HCT116 (cell line): ENCODE data around the gene DEPDC1B. TPM values are rescaled to one million over a fixed set of nuclear protein-coding genes. Genes with fewer than 3 reads are reported as not detected.

Source experiments
- ATAC-seq: fragments of 200-7000 bp; cut with Tn5 transposase; 2 replicates; pipeline ENCODE4 v1.9.1; 2020; ENCODE audit warnings: mild to moderate bottlenecking, moderate library complexity
- BruUV-seq: library from RNA; stranded (reverse); fragments of 400-500 nt; replicated peaks from 2 replicates; lab custom pipeline; 2021; lab: Mats Ljungman, UMichigan
- CTCF ChIA-PET: fragments of 300-600 bp; sonication (Branson Sonifier 250); formaldehyde crosslinking; loops from one replicate; lab custom pipeline; 2021; ENCODE audit warnings: antibody characterized with exemption; lab: Charles Lee
- POLR2A ChIA-PET: fragments of 300-600, 350-600 bp; sonication (Branson Sonifier 250); formaldehyde crosslinking; loops from one replicate; lab custom pipeline; 2021; ENCODE audit warnings: antibody characterized with exemption; lab: Charles Lee
- RAD21 ChIA-PET, 2 experiments: fragments of 300-600 bp; sonication (Branson Sonifier 250); formaldehyde crosslinking; loops; one replicate each; lab custom pipeline; 2023; ENCODE audit warnings: low total read pairs in 2 of 2; ENCODE audit not compliant: uncharacterized antibody in 2 of 2, unreplicated experiment in 2 of 2, low non-redundant PET in 1 of 2; lab: Charles Lee
- DNase-seq: peaks from one replicate; pipeline ENCODE4 v3.0.0-alpha.2; 2010; ENCODE audit warnings: low read depth, low spot score
- H2AFZ ChIP-seq: fragments of 200-600 bp; shearing (Covaris generic), sonication (generic); 2 replicates; pipeline ENCODE4 v1.6.1; 2017; ENCODE audit warnings: low read depth, mixed run types, mixed read lengths, antibody characterized with exemption, low read length; ENCODE audit not compliant: poor library complexity, severe bottlenecking
- H3K27ac ChIP-seq: 2 replicates; pipeline ENCODE4 v1.5.1; 2012; ENCODE audit warnings: low read depth, low read length
- H3K27me3 ChIP-seq: fragments of 200-600 bp; sonication (generic); 2 replicates; pipeline ENCODE4 v1.6.1; 2016; ENCODE audit warnings: mixed run types, low read length, mixed read lengths; ENCODE audit not compliant: insufficient read depth
- H3K36me3 ChIP-seq, 2 experiments: fragments of 200-500 bp in 1 of 2; fragments of 200-600 bp in 1 of 2; sonication (Bioruptor generic) in 1 of 2; sonication (generic) in 1 of 2; 2 replicates each; pipeline versions ENCODE4 v1.5.1 to v1.6.1; 2014 to 2016; ENCODE audit warnings: low read length in 2 of 2, inconsistent platforms in 1 of 2, mixed read lengths in 1 of 2, mixed run types in 1 of 2; ENCODE audit not compliant: insufficient read depth in 2 of 2, control insufficient read depth in 1 of 2
- H3K4me1 ChIP-seq, 2 experiments: fragments of 200-600 bp in 1 of 2; sonication (generic) in 1 of 2; 2 replicates each; pipeline versions ENCODE4 v1.5.1 to v1.6.1; 2012 to 2017; ENCODE audit warnings: low read length in 2 of 2, inconsistent platforms in 1 of 2, mild to moderate bottlenecking in 1 of 2, mixed read lengths in 1 of 2, mixed run types in 1 of 2, moderate library complexity in 1 of 2; ENCODE audit not compliant: insufficient read depth in 2 of 2, control insufficient read depth in 1 of 2
- H3K4me2 ChIP-seq: fragments of 200-600 bp; sonication (generic); 2 replicates; pipeline ENCODE4 v1.6.1; 2017; ENCODE audit warnings: mixed run types, low read length, mixed read lengths
- H3K4me3 ChIP-seq, 2 experiments: fragments of 200-600 bp in 1 of 2; sonication (generic) in 1 of 2; replicated peaks in 1 of 2; 2 replicates each; pipeline ENCODE4 v1.5.1; 2011 to 2016; ENCODE audit warnings: low read length in 2 of 2, control low read depth in 1 of 2, low read depth in 1 of 2, mild to moderate bottlenecking in 1 of 2, mixed read lengths in 1 of 2, mixed run types in 1 of 2
- H3K79me2 ChIP-seq: fragments of 200-600 bp; sonication (generic); 2 replicates; pipeline ENCODE4 v1.6.1; 2017; ENCODE audit warnings: mild to moderate bottlenecking, mixed run types, low read length, moderate library complexity, mixed read lengths; ENCODE audit not compliant: insufficient read depth
- H3K9ac ChIP-seq: fragments of 200-600 bp; sonication (generic); 2 replicates; pipeline ENCODE4 v1.6.1; 2016; ENCODE audit warnings: low read length, mixed read lengths
- H3K9me2 ChIP-seq: fragments of 200-600 bp; sonication (generic), shearing (Covaris generic); 2 replicates; pipeline ENCODE4 v1.6.1; 2017; ENCODE audit warnings: mixed run types, mild to moderate bottlenecking, moderate library complexity; ENCODE audit not compliant: insufficient read depth
- H3K9me3 ChIP-seq, 2 experiments: fragments of 200-500 bp in 1 of 2; fragments of 200-600 bp in 1 of 2; sonication (Bioruptor generic) in 1 of 2; sonication (generic) in 1 of 2; 2 replicates each; pipeline ENCODE4 v1.6.1; 2014 to 2017; ENCODE audit warnings: low read length in 2 of 2, mixed read lengths in 2 of 2, inconsistent platforms in 1 of 2, low read depth in 1 of 2, mild to moderate bottlenecking in 1 of 2, mixed run types in 1 of 2, moderate library complexity in 1 of 2; ENCODE audit not compliant: control insufficient read depth in 1 of 2, insufficient read depth in 1 of 2
- H4K20me1 ChIP-seq: fragments of 200-600 bp; sonication (generic), shearing (Covaris generic); 2 replicates; pipeline ENCODE4 v1.6.1; 2017; ENCODE audit warnings: mixed run types, mild to moderate bottlenecking, moderate library complexity; ENCODE audit not compliant: insufficient read depth
- CBX3 ChIP-seq: IDR thresholded peaks from 2 replicates; pipeline ENCODE4 v1.6.1; 2012; ENCODE audit warnings: low read depth
- CEBPB ChIP-seq: IDR thresholded peaks from 2 replicates; pipeline ENCODE4 v1.6.1; 2012; ENCODE audit warnings: low read depth
- CTCF ChIP-seq, 3 experiments: fragments of 200-600 bp in 1 of 3; sonication (generic) in 1 of 3; IDR thresholded peaks in 2 of 3; conservative IDR thresholded peaks in 1 of 3; 2 replicates each; pipeline ENCODE4 v1.5.1; 2012 to 2017; ENCODE audit warnings: low read depth in 2 of 3, low read length in 2 of 3, antibody characterized with exemption in 1 of 3, borderline replicate concordance in 1 of 3, control low read depth in 1 of 3, mild to moderate bottlenecking in 1 of 3, mixed read lengths in 1 of 3, mixed run types in 1 of 3, moderate library complexity in 1 of 3; ENCODE audit not compliant: insufficient read depth in 1 of 3
- EGR1 ChIP-seq: IDR thresholded peaks from 2 replicates; pipeline ENCODE4 v1.6.1; 2012; ENCODE audit warnings: low read depth
- EZH2 ChIP-seq: fragments of 200-600 bp; sonication (generic); IDR thresholded peaks from 2 replicates; pipeline ENCODE4 v1.6.1; 2017; ENCODE audit warnings: antibody characterized with exemption, mixed run types
- EZH2phosphoT487 ChIP-seq: fragments of 200-600 bp; IDR thresholded peaks from 2 replicates; pipeline ENCODE4 v1.6.1; 2018; ENCODE audit warnings: antibody characterized with exemption, borderline replicate concordance
- JUND ChIP-seq: IDR thresholded peaks from 2 replicates; pipeline ENCODE4 v1.6.1; 2012
- SP1 ChIP-seq: IDR thresholded peaks from 2 replicates; pipeline ENCODE4 v1.6.1; 2012; ENCODE audit warnings: low read depth
- SRF ChIP-seq: IDR thresholded peaks from 2 replicates; pipeline ENCODE4 v1.6.1; 2012; ENCODE audit warnings: low read depth
- TCF7L2 ChIP-seq: IDR thresholded peaks from 2 replicates; pipeline ENCODE4 v1.7.0; 2011; ENCODE audit warnings: borderline replicate concordance, inconsistent platforms; ENCODE audit not compliant: insufficient read depth, insufficient read length; ENCODE audit errors: extremely low read depth
- ZNF274 ChIP-seq: fragments of 200-500 bp; sonication (Bioruptor generic); IDR thresholded peaks from 2 replicates; pipeline ENCODE4 v1.6.1; 2014; ENCODE audit warnings: mild to moderate bottlenecking, low read depth, low read length, inconsistent platforms
- intact Hi-C: fragments of 100-400 bp; cut with micrococcal nuclease; formaldehyde crosslinking; loops from 2 replicates; pipeline ENCODE4 v1.10.0; 2022
- total RNA-seq: library from RNA; stranded (reverse); gene quantifications from one replicate; pipeline ENCODE4 v1.2.1, GENCODE V29; 2021; ENCODE audit not compliant: unreplicated experiment
- TF ChIP-seq, protein P1 (sequence below): IDR thresholded peaks from 2 replicates; pipeline ENCODE4 v1.6.1; 2011; ENCODE audit warnings: mild to moderate bottlenecking, low read length, moderate library complexity; ENCODE audit not compliant: insufficient replicate concordance; ENCODE audit errors: extremely low read depth

Gene DEPDC1B
- total RNA-seq, 1 experiment from 2014 or later = 39.7 TPM

DNA sequence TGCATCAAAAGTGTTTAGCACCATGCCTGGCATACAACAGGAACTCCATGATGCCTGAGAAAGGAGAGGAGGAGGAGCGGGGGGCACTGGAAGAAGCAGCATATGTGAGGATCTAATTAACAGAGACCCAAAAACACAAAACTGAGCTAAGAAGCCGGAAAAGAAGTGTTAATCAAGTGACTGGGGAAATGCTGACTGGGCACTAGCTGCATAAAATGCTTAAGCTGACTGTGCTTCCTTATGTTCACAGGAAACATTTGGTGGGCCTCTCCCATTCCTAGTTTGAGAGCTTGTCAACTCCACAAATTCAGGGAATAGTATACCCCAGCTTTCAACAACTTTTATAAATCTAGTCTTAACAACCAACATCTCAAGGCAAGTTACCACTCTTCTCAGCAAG, 26.6 kb downstream of the DEPDC1B start:
- Histone ChIP-seq H3K27me3 (no peaks in the 10 kb centered on the region), H2AFZ (no peak overlapping the region), H3K9me2 (no peaks in the 10 kb centered on the region), H3K79me2 (peaks cover 73% of the 10 kb centered on the region), H3K9me3 (no peaks in the 10 kb centered on the region), H3K36me3 (no peaks in the 10 kb centered on the region), H3K27ac (no peak overlapping the region), H4K20me1 (no peaks in the 10 kb centered on the region), H3K4me2 (no peak overlapping the region), H3K4me3 (no peak overlapping the region), H3K4me1 (peaks cover 0 to 6% of the 10 kb centered on the region in 2 experiments; a peak in 1 of 4 replicates), H3K9ac (no peak overlapping the region)
- ChIA-PET CTCF (no interaction called here), POLR2A (no interaction called here), RAD21 (no interaction called here)
- BruUV-seq = no TSS peak
- no peak for DNase-seq
- no peak for ATAC-seq
- TF ChIP-seq EGR1 = no peak
- TF ChIP-seq SRF = no peak
- TF ChIP-seq JUND = no peak
- TF ChIP-seq, protein P1, sequence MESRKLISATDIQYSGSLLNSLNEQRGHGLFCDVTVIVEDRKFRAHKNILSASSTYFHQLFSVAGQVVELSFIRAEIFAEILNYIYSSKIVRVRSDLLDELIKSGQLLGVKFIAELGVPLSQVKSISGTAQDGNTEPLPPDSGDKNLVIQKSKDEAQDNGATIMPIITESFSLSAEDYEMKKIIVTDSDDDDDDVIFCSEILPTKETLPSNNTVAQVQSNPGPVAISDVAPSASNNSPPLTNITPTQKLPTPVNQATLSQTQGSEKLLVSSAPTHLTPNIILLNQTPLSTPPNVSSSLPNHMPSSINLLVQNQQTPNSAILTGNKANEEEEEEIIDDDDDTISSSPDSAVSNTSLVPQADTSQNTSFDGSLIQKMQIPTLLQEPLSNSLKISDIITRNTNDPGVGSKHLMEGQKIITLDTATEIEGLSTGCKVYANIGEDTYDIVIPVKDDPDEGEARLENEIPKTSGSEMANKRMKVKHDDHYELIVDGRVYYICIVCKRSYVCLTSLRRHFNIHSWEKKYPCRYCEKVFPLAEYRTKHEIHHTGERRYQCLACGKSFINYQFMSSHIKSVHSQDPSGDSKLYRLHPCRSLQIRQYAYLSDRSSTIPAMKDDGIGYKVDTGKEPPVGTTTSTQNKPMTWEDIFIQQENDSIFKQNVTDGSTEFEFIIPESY = no peak
- no peak for TF ChIP-seq EZH2phosphoT487
- no peak for TF ChIP-seq CBX3
- no peak for TF ChIP-seq CTCF (IDR thresholded peaks at IDR 0.05 in 2 of 3, conservative IDR thresholded peaks at IDR 0.05 in 1 of 3; ENCODE audit: borderline replicate concordance in 1 of 3, insufficient read depth in 1 of 3, low read depth in 2 of 3, low read length in 2 of 3)
- TF ChIP-seq CEBPB = no peak
- no peak for TF ChIP-seq SP1
- TF ChIP-seq ZNF274 = no peak
- TF ChIP-seq EZH2 = no peak
- no peak for TF ChIP-seq TCF7L2
- intact Hi-C loops = no loop called here
